ENCODE results near the gene ZNF653. TPM values are rescaled to one million over a fixed set of nuclear protein-coding genes. Genes with fewer than 3 reads are reported as not detected.

The ZNF653 gene
- total and polyA plus RNA-seq, 2 of the 8 experiments (the other 6 are each of a cell fraction or from before 2014, with no cell fraction given), result 7.0 to 7.9 TPM

DNA sequence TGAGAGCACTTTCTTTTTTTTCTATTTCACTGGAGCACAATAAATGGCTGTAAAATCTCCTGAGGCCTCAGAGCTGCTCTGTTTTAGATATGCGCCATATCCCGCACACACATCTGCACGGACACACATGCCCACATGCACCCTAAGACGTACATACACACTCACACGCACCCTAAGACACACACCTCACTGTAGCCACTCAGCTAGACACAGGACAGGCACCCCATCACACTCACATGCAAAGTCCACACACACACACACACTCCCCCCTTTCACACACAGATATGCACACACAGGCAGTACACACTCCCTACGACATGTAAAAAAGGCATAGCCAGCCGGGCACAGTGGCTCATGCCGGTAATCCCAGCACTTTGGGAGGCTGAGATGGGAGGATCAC is 44.6 kb upstream of the ZNF653 start (continued):
- TF ChIP-seq CHD7 (IDR thresholded peaks at IDR 0.05; ENCODE audit: insufficient replicate concordance, low read length) (no peak), SIN3A (conservative IDR thresholded peaks at IDR 0.05 in 1 of 2, IDR thresholded peaks at IDR 0.05 in 1 of 2; ENCODE audit: low read depth in 1 of 2, low read length in 2 of 2) (no peak), SIRT6 (IDR thresholded peaks at IDR 0.05; ENCODE audit: low read length) (no peak), RNF2 (IDR thresholded peaks at IDR 0.05; ENCODE audit: borderline replicate concordance, low read depth, low read length, missing control alignments, poor library complexity, severe bottlenecking) (no peak), CHD1 (IDR thresholded peaks at IDR 0.05; ENCODE audit: low read depth, low read length) (no peak)
